KBM-7 (cell line): ENCODE measurements around the gene IFRD2.
A peak's percentile ranks its signal among the peaks of the same experiment; 100 is the strongest.
"Not testable (repeated sequence)": the region's sequence is repeated elsewhere in the genome, so short reads cannot be mapped to it uniquely, and the experiment has no call there.

Experiments used
- DNase-seq: peaks from one replicate; pipeline ENCODE4 v3.0.0-alpha.2; 2015
- in situ Hi-C: fragments of 300-500 bp; cut with MboI; formaldehyde crosslinking; loops from 2 replicates; pipeline ENCODE4 v1.14.3; 2020; ENCODE audit warnings: low sequenced_read_pairs, low pct_unique_long_range_greater_than_20kb, mixed read lengths

Gene IFRD2

GRCh38 chr3:50312041-50312440, 19.8 kb upstream of the IFRD2 start:
- DNase-seq, in situ Hi-C loops: not testable (repeated sequence)

DNA sequence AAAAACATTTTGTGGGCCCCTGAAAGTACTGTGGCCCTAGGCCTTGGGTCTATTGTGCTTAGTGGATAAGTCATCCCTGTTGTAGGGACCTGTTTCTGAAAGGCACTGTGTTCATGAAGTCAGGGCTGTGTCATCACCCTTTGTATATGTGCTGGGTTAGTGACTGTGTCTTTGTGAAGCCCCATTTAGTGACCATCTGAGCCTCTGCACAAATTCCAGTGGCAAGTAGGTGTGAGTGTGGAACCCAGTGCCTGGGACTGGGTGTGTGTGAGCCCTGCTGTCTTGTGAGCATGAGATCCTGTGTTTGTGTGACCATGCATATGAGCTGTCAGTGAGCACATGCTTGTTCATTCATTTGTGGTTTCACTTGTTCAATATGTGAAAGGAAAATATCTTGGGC, 12.4 kb upstream of the IFRD2 start:
- DNase-seq, result no peak
- in situ Hi-C loops, result no loop called here

- in situ Hi-C loops, result no loop called here
- DNase-seq, result no peak
Observed at GRCh38 chr3:50303013-50303815, 11.0 kb upstream of the IFRD2 start, which contains the start of gene HYAL1. Gene HYAL1, minus strand, starts transcription at chr3:50303574. Its CDS starts 618 bp downstream, at chr3:50302956.

DNA sequence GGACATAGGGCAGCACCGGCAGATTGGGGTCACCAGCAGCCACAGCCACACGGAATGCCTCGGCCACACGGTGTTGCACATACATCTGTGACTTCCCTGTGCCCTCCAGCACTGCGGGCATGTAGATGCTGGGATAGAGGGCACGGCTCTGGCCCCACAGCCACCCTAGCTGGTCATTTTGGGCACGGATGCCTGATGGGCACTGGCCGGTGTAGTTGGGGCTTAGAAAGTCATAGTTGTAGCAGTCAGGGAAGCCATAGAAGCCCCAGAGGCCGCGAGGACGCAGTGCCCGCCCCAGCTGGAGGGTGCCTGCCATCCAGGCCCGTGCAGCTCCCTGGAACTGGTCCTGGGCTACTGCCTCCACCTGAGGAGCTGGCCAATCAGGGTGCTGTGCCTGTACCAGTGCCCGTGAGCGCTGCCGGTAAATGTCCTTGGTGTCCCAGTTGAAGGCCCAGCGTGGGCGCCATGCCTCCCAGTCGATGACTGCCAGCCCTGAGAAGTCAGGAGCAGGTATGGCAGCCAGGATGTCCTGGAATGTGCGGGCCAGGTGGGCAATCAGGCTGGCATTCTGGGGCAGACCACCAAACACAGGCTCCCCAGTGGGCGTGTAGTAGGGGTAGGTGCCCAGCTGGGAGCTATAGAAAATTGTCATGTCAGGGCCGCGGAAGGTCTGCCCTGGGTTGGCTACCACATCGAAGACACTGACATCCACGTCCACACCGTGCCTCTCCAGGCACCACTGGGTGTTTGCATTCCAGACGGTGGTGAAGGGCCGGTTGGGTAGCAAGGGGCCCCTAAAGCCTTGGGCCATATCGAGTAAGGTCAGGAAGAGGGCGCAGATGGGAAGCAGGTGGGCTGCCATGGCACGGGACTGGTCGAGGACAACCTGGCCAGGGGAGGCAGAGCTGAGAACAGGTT, 10.1 kb upstream of the IFRD2 start:
- DNase-seq, result no peak
- in situ Hi-C loops, result no loop called here

DNA sequence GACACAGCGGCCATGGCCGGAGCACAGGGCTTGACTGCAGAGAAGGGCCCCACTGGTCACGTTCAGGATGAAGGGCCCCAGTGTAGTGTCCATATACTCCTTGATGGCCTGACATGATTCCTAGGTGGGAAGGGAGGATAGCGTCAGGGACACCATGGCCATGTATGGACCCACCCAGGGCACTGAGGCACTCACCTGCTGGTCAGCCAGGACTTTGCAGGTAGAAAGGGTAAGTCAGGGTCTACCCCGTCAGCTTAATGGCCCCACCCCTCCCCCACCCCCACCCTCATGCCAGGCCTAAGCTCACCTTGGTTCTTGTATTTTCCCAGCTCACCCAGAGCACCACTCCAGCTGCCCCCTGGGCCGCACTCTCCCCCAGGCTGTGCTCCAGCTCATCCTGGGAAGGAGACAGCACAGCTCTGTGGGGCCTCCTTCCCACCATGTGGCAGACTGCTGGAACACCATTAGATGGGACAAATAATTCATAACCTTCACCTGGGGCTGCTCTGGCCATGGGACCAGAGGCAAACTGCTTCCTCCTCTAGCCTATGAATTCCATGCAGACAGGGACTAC, 8.5 kb upstream of the IFRD2 start:
- in situ Hi-C loops, result no loop called here
- DNase-seq, result no peak

- in situ Hi-C loops, result no loop called here
- peak; percentile 52 for DNase-seq
Observed at GRCh38 chr3:50299929-50300680, 7.9 kb upstream of the IFRD2 start.

DNA sequence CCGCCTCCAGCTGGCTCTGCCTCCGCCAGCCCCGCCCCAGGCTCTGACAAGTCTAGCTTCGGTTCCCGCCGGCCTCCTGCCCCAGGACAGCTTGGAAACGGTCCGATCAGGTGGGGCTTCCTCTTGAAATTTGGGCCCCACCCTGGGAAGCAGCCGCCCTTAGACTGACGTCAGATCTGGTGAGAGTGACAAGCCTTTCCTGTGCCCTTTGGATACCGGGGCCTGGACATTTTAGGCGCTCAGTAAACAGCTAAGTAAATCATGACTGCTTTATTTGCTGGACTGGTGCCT, 7.4 kb upstream of the IFRD2 start:
- DNase-seq, result no peak
- in situ Hi-C loops, result no loop called here

GRCh38 chr3:50298836-50299637, 6.8 kb upstream of the IFRD2 start, which contains the start of the genes HYAL3 and NAA80:
Gene HYAL3, minus strand, starts transcription at chr3:50299405. Its CDS starts 3,803 bp downstream, at chr3:50295602.
Gene NAA80, minus strand, starts transcription at chr3:50299405. Its CDS starts 1,942 bp downstream, at chr3:50297463.
- peak; percentile 99 for DNase-seq
- in situ Hi-C loops, result no loop called here

- in situ Hi-C loops, result no loop called here
- no peak for DNase-seq
Observed at GRCh38 chr3:50297896-50298725, 5.9 kb upstream of the IFRD2 start.

DNA sequence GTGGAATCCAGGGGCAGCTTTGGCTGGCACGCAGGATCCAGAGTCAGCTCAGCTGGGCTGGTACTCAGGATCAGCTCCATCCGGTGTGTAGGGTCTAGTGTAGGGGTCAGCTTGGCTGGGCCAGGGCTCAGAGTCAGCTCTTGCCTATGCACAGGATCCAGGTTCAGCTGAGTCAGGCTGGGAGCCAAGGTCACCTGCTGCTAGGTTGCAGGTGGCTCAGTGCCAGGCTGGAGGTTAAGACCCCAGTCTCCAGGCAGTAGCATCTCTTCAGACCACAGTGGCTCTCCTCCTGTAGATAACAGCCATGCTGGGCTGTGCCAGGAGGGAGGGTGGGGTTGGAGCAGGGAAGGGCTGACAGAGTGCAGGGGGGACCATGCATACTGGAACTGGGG, 5.2 kb upstream of the IFRD2 start:
- in situ Hi-C loops, result no loop called here

DNA sequence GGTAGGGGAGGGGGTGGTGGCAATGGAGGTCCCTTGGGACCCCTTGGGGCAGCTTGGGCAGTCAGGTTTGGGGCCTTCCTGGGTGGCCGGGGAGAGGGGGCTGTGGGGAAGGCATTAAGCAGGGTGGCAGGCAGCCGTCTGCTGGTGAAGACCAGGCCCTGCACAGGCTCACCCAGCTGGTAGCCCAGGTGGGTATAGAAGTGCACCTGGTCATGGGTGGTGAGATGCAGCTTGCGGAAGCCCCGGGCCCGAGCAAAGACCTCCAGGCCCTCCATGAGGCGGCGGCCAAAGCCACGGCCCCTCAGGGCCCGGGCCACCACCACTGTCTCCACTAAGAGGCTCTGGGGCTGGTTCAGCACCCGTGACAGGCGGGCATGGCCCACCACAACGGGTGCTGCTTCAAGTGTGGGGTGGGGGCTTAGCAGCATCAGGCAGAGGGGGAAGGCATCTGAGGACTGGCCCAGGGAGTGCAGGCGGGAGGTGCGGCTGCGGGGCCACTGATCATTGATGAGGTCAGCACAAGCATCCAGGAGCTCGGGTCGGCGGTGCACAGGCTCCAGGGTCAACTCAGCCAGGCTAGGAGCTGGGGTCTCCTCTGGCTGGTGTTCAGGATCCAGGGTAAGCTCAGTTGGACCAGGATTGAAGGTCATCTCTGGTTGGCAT, 4.6 kb upstream of the IFRD2 start:
- in situ Hi-C loops, result no loop called here
- no peak for DNase-seq

More for the DNA sequence above, 5.2 kb upstream of the IFRD2 start:
- no peak for DNase-seq

DNA sequence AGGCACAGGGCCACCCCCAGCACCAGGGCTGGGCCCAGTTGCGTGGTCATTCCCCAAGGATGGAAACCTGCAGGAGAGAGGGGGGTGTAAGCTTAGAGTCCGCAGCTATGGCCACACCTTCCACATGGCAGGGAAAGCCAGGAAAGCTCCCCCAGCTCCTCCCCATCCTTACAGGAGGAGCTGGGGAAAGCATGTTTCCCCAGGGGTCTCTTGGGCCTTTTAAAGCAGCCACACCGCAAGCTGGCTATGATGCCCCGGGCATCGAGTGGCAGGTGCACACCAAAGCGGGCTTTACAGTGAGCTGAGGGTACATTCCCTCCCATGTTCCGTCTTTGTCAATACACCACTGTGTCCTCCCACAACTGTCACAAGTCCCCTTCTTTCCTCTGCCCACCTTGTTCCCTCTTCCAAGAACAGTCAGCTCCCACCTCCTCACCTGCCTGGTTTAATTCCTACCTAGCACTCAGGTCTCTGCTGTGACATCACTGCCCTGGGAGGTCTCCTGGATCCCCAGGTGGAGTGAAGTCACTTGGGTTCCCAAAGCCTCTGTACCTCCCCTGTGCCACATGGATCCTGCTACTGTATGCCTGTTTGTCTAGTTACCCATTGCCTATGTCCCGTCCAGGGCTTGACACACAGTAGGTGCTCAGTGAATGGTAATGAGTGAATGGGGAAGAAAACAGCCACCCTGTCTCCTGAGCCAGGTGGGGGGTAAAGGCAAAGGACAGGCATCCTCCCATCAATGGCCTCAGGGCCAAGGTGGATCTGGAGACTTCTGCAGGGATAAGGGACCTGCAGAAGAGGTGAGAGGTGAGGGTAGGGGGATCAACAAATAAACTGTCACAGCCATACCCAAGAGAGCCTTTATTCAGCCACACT, 3.6 kb upstream of the IFRD2 start:
- DNase-seq, result no peak
- in situ Hi-C loops, result no loop called here

GRCh38 chr3:50294492-50295403, 2.5 kb upstream of the IFRD2 start:
- DNase-seq, result no peak
- in situ Hi-C loops, result no loop called here

- DNase-seq, result no peak
- in situ Hi-C loops, result no loop called here
Observed at GRCh38 chr3:50294089-50294488, 1.9 kb upstream of the IFRD2 start.

DNA sequence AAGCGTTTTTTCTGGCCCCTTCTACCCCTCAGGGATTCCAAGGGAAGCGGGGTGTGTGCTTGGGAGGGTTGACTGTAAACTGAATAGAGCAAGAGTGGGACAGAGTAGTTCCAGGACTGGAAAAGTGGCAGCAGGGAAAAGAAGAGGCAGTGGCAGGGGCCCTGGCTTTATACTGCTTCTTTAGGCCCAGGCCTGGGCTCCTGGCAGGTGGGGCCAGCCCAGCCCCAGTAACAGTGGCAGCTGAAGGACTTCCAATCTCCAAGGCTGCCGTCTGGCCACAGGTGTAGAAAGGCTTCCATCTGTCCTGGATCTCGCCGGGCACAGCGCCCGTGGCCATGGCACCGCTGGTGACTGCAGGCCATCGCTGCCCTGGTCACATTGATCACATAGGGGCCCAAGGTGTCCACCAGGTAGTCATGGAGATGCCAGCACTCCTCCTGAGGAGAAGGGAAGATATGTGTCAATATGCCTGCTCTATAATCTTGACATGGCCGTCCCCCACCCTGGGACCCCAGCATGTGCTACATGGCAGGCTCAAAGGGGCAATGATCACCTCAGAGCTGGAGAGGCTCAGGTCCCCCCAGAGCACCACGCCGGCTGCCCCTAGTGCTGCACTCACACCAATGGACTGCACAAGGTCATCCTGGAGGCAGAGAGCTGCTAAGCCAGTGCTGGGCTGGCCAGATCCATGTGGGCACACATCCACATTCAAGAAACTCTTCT, 1.0 kb upstream of the IFRD2 start:
- no peak for DNase-seq
- in situ Hi-C loops, result no loop called here
